H1 (cell line): Measurements from ENCODE around the gene ATP10D. TPM values are rescaled to one million over a fixed set of nuclear protein-coding genes. Genes with fewer than 3 reads are reported as not detected.

Experiments used
- CTCF ChIA-PET: fragments of 300-600 bp; sonication (Branson Sonifier 250); formaldehyde crosslinking; loops from one replicate; lab custom pipeline; 2021; ENCODE audit not compliant: partially characterized antibody; lab: Charles Lee
- POLR2A ChIA-PET: fragments of 300-600 bp; sonication (Branson Sonifier 250); formaldehyde crosslinking; loops from one replicate; lab custom pipeline; 2021; ENCODE audit warnings: inconsistent platforms; ENCODE audit not compliant: partially characterized antibody; lab: Charles Lee
- DNase-seq, 2 experiments: peaks; one replicate each; pipeline versions ENCODE4 v3.0.0 to v3.0.0-alpha.2; 2010 to 2022; ENCODE audit warnings: low spot score in 2 of 2, low read depth in 1 of 2, mixed read lengths in 1 of 2
- FAIRE-seq: peaks from 2 replicates; lab custom pipeline; 2011; peaks lifted over from hg19 to GRCh38; lab: Jason Lieb, UNC
- H2AFZ ChIP-seq: 2 replicates; pipeline ENCODE4 v1.8.1; 2012; ENCODE audit warnings: low read length, inconsistent platforms
- H2AK5ac ChIP-seq: 2 replicates; pipeline ENCODE4 v1.6.1; 2013; ENCODE audit warnings: low read depth, low read length
- H2BK120ac ChIP-seq: replicated peaks from 2 replicates; pipeline ENCODE3; 2013; ENCODE audit warnings: low read depth, low read length, inconsistent platforms
- H2BK12ac ChIP-seq: 2 replicates; pipeline ENCODE4 v1.6.1; 2013; ENCODE audit warnings: low read depth, low read length
- H2BK15ac ChIP-seq: 2 replicates; pipeline ENCODE4 v1.6.1; 2013; ENCODE audit warnings: low read length
- H2BK20ac ChIP-seq: 2 replicates; pipeline ENCODE4 v1.6.1; 2013; ENCODE audit warnings: low read length
- H2BK5ac ChIP-seq: 2 replicates; pipeline ENCODE4 v1.6.1; 2013; ENCODE audit warnings: low read depth, low read length
- H3K14ac ChIP-seq: 2 replicates; pipeline ENCODE4 v1.6.1; 2013; ENCODE audit warnings: inconsistent platforms; ENCODE audit not compliant: insufficient read length
- H3K18ac ChIP-seq: 2 replicates; pipeline ENCODE4 v1.6.1; 2013; ENCODE audit warnings: low read length; ENCODE audit errors: extremely low read depth
- H3K23ac ChIP-seq: 2 replicates; pipeline ENCODE4 v1.6.1; 2013; ENCODE audit warnings: inconsistent platforms; ENCODE audit not compliant: insufficient read length
- H3K23me2 ChIP-seq: 2 replicates; pipeline ENCODE4 v1.6.1; 2013; ENCODE audit warnings: low read depth, low read length
- H3K27ac ChIP-seq: 2 replicates; pipeline ENCODE4 v1.6.1; 2011; ENCODE audit warnings: low read depth, low read length, inconsistent platforms
- H3K27me3 ChIP-seq, 4 experiments: replicated peaks in 1 of 4; 1 replicate in 1 of 4; 2 replicates in 3 of 4; pipeline versions ENCODE4 v1.6.1 to v1.8.1; 2011 to 2013; ENCODE audit warnings: low read length in 3 of 4, mild to moderate bottlenecking in 3 of 4, inconsistent platforms in 2 of 4, mixed read lengths in 2 of 4, moderate library complexity in 1 of 4; ENCODE audit not compliant: control insufficient read depth in 3 of 4, insufficient read depth in 3 of 4; ENCODE audit errors: extremely low read depth in 1 of 4
- H3K36me3 ChIP-seq, 4 experiments: 2 replicates each; pipeline versions ENCODE4 v1.6.1 to v1.8.1; 2011 to 2013; ENCODE audit warnings: mild to moderate bottlenecking in 4 of 4, low read length in 3 of 4, moderate library complexity in 2 of 4, control low read depth in 1 of 4, inconsistent platforms in 1 of 4; ENCODE audit not compliant: insufficient read depth in 4 of 4, control insufficient read depth in 2 of 4
- H3K4ac ChIP-seq: replicated peaks from 2 replicates; pipeline ENCODE3; 2013; ENCODE audit warnings: low read length, low read depth, mixed read lengths, inconsistent platforms; ENCODE audit not compliant: insufficient read length
- H3K4me1 ChIP-seq, 4 experiments: replicated peaks in 1 of 4; 1 replicate in 1 of 4; 2 replicates in 3 of 4; pipeline versions ENCODE4 v1.6.1 to v1.8.1; 2011 to 2013; ENCODE audit warnings: low read length in 3 of 4, inconsistent platforms in 2 of 4, mixed read lengths in 1 of 4; ENCODE audit not compliant: insufficient read depth in 4 of 4, control insufficient read depth in 3 of 4
- H3K4me2 ChIP-seq, 2 experiments: 2 replicates each; pipeline versions ENCODE4 v1.6.1 to v1.8.1; 2011 to 2013; ENCODE audit warnings: low read depth in 2 of 2, low read length in 2 of 2, control low read depth in 1 of 2, inconsistent platforms in 1 of 2, mild to moderate bottlenecking in 1 of 2; ENCODE audit not compliant: insufficient read depth in 1 of 2
- H3K4me3 ChIP-seq, 4 experiments: fragments of 200-600, 300-600 bp in 1 of 4; sonication (generic), shearing (Covaris generic), sonication (Bioruptor Twin) in 1 of 4; 2 replicates each; pipeline versions ENCODE4 v1.5.1 to v1.8.1; 2011 to 2016; ENCODE audit warnings: low read length in 4 of 4, low read depth in 3 of 4, control low read depth in 2 of 4, inconsistent platforms in 2 of 4, mild to moderate bottlenecking in 2 of 4, mixed read lengths in 1 of 4, moderate library complexity in 1 of 4; ENCODE audit not compliant: insufficient read depth in 2 of 4; ENCODE audit errors: extremely low read depth in 1 of 4
- H3K56ac ChIP-seq: replicated peaks from 2 replicates; pipeline ENCODE3; 2013; ENCODE audit warnings: low read depth, mild to moderate bottlenecking, mixed read lengths, low read length, inconsistent platforms; ENCODE audit not compliant: insufficient read length
- H3K79me1 ChIP-seq: 2 replicates; pipeline ENCODE4 v1.6.1; 2013; ENCODE audit warnings: low read depth, low read length, control low read depth
- H3K79me2 ChIP-seq, 2 experiments: 2 replicates each; pipeline versions ENCODE4 v1.6.1 to v1.8.1; 2012 to 2013; ENCODE audit warnings: low read length in 2 of 2, mild to moderate bottlenecking in 2 of 2, inconsistent platforms in 1 of 2; ENCODE audit not compliant: insufficient read depth in 2 of 2, control insufficient read depth in 1 of 2
- H3K9ac ChIP-seq, 4 experiments: replicated peaks in 1 of 4; 1 replicate in 1 of 4; 2 replicates in 3 of 4; pipeline versions ENCODE4 v1.6.1 to v1.8.1; 2011 to 2013; ENCODE audit warnings: low read depth in 3 of 4, low read length in 3 of 4, control low read depth in 2 of 4, mild to moderate bottlenecking in 2 of 4, moderate library complexity in 2 of 4, inconsistent platforms in 1 of 4; ENCODE audit errors: extremely low read depth in 1 of 4
- H3K9me3 ChIP-seq, 2 experiments: 2 replicates each; pipeline versions ENCODE4 v1.6.1 to v1.8.1; 2012 to 2013; ENCODE audit warnings: mild to moderate bottlenecking in 2 of 2, moderate library complexity in 2 of 2, control low read depth in 1 of 2, inconsistent platforms in 1 of 2, low read depth in 1 of 2, low read length in 1 of 2, mixed read lengths in 1 of 2; ENCODE audit not compliant: insufficient read depth in 2 of 2
- H4K20me1 ChIP-seq, 2 experiments: replicated peaks in 1 of 2; 2 replicates each; pipeline versions ENCODE3 to v1.8.1; 2011 to 2013; ENCODE audit warnings: inconsistent platforms in 2 of 2, low read length in 2 of 2, mild to moderate bottlenecking in 1 of 2; ENCODE audit not compliant: insufficient read depth in 2 of 2, control insufficient read depth in 1 of 2
- H4K5ac ChIP-seq: 2 replicates; pipeline ENCODE4 v1.6.1; 2013; ENCODE audit warnings: low read length, low read depth, mixed read lengths, inconsistent platforms; ENCODE audit not compliant: insufficient read length
- H4K8ac ChIP-seq: 2 replicates; pipeline ENCODE4 v1.8.0; 2013; ENCODE audit warnings: mild to moderate bottlenecking, moderate library complexity, low read length, inconsistent platforms; ENCODE audit not compliant: insufficient read depth; ENCODE audit errors: extremely low read depth
- H4K91ac ChIP-seq: replicated peaks from 2 replicates; pipeline ENCODE3; 2013; ENCODE audit warnings: low read length, mixed read lengths, inconsistent platforms; ENCODE audit not compliant: insufficient read length
- CHD1 ChIP-seq: IDR thresholded peaks from 2 replicates; pipeline ENCODE4 v1.6.1; 2012; ENCODE audit warnings: low read depth, low read length, improper control_type of control experiment
- CHD2 ChIP-seq: IDR thresholded peaks from 2 replicates; pipeline ENCODE4 v1.6.1; 2012; ENCODE audit warnings: low read length, improper control_type of control experiment
- JUND ChIP-seq: IDR thresholded peaks from 2 replicates; pipeline ENCODE4 v1.6.1; 2011; ENCODE audit warnings: mild to moderate bottlenecking, improper control_type of control experiment, low read length
- KDM5A ChIP-seq: fragments of 200-600 bp; IDR thresholded peaks from 2 replicates; pipeline ENCODE4 v1.7.1; 2012; ENCODE audit warnings: mild to moderate bottlenecking, low read length, inconsistent platforms, mixed read lengths
- RAD21 ChIP-seq, 2 experiments: IDR thresholded peaks in 1 of 2; conservative IDR thresholded peaks in 1 of 2; 2 replicates each; pipeline ENCODE4 v1.6.1; 2011; ENCODE audit warnings: low read depth in 2 of 2, low read length in 2 of 2, improper control_type of control experiment in 1 of 2, inconsistent platforms in 1 of 2, mild to moderate bottlenecking in 1 of 2, moderate library complexity in 1 of 2
- RNF2 ChIP-seq: fragments of 200-900, 300-1000 bp; sonication (generic); IDR thresholded peaks from 2 replicates; pipeline ENCODE4 v1.7.1; 2016; ENCODE audit warnings: borderline replicate concordance, low read depth, mild to moderate bottlenecking, antibody characterized with exemption, low read length; ENCODE audit not compliant: poor library complexity, severe bottlenecking; ENCODE audit errors: missing control alignments
- RXRA ChIP-seq: IDR thresholded peaks from 2 replicates; pipeline ENCODE4 v1.6.1; 2011; ENCODE audit warnings: low read depth, mild to moderate bottlenecking, low read length, moderate library complexity; ENCODE audit not compliant: insufficient read depth
- SP4 ChIP-seq: IDR thresholded peaks from 2 replicates; pipeline ENCODE4 v1.6.1; 2012; ENCODE audit warnings: low read length, inconsistent platforms
- WGBS, 2 experiments: shearing (Covaris generic) in 1 of 2; methylation state at CpG; one replicate each; pipeline versions ENCODE4 v1.1.6 to v1.1.7; 2013 to 2015; ENCODE audit warnings: low lambda C conversion rate in 2 of 2, mixed read lengths in 2 of 2, inconsistent platforms in 1 of 2, low coverage in 1 of 2, missing lambda C conversion rate in 1 of 2; ENCODE audit not compliant: insufficient replicate concordance in 2 of 2, insufficient coverage in 1 of 2, insufficient read length in 1 of 2; ENCODE audit errors: extremely low coverage in 1 of 2, missing lambda C conversion rate in 1 of 2; 5-methylcytosine and 5-hydroxymethylcytosine counted together
- polyA plus RNA-seq, 7 experiments: library from polyadenylated mRNA; depleted of rRNA in 3 of 7; stranded (reverse) in 5 of 7; unstranded in 2 of 7; fragments of >200 nt in 5 of 7; fragments of 200-250 nt in 2 of 7; gene quantifications; 1 replicate in 5 of 7; 2 replicates in 1 of 7; 4 replicates in 1 of 7; pipeline versions ENCODE4 v1.2.1 to v1.2.3, GENCODE V29; 2011 to 2013; ENCODE audit warnings: missing spikeins in 2 of 7, mixed read lengths in 2 of 7
- total RNA-seq: library from RNA; stranded (reverse); fragmentation: NEBNext Ultra II Directional; extraction: Animal tissue kit (Norgen Biotek cat#: 25700); gene quantifications from 2 replicates; pipeline ENCODE4 v1.2.1, GENCODE V29; 2021
- TF ChIP-seq, protein P1 (sequence below): IDR thresholded peaks from 2 replicates; pipeline ENCODE4 v1.6.1; 2012; ENCODE audit warnings: low read length, inconsistent platforms

The ATP10D gene
- total and polyA plus RNA-seq, 2 of the 8 experiments (the other 6 are each of a cell fraction or from before 2014, with no cell fraction given): 2.9 to 5.9 TPM

DNA sequence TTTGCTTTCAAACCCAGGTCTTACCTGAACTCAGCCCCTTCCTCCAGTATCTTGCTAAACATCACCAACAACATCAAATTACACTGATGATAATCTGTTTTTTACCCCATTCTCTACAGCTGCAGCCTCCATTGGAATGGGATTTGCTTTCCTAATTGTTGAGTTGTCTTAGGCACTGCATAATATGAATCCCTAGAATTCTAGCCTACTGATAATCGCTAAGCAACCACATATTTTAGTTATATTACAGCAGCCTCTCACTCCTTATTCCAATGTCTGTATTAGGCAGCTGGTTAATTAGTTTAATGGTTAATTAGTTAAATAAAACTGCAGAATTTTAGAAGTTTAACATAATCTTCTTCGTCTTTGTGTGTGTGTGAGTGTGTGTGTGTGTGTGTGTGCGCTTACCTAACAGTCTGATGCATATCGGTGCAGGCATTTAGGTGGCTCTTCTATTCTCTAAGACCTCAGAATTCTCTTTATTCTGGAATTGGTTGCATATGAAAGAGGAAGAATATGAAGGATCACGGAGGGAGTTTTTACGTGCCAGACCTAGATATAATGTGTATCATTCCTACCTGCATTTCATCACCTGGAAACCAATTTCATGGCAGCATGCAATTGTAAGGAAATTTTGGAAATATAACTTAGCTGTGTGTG is 16.2 kb upstream of the ATP10D start:
- Histone ChIP-seq H3K23ac (no peak overlapping the region), H4K20me1 (no peaks in the 10 kb centered on the region), H3K9me3 (no peaks in the 10 kb centered on the region), H3K23me2 (no peaks in the 10 kb centered on the region; the same call in 1 of the 2 replicates), H3K4me2 (no peak overlapping the region), H3K27ac (no peak overlapping the region), H2AFZ (no peak overlapping the region), H3K4me1 (peaks cover 0 to 2% (median 0%) of the 10 kb centered on the region in 4 experiments; a peak in 1 of 7 replicates), H2BK15ac (no peak overlapping the region), H3K4ac (no peak overlapping the region), H3K18ac (no peak overlapping the region), H3K4me3 (no peak overlapping the region), H4K91ac (no peak overlapping the region), H4K5ac (no peak overlapping the region), H3K79me2 (no peaks in the 10 kb centered on the region), H2BK12ac (no peak overlapping the region), H2BK120ac (no peak overlapping the region), H3K36me3 (no peaks in the 10 kb centered on the region), H2AK5ac (no peak overlapping the region), H3K9ac (no peak overlapping the region), H3K27me3 (no peaks in the 10 kb centered on the region; a peak in 1 of 7 replicates), H2BK20ac (no peak overlapping the region), H4K8ac (no peak overlapping the region), H2BK5ac (no peak overlapping the region), H3K56ac (no peak overlapping the region), H3K79me1 (no peaks in the 10 kb centered on the region), H3K14ac (no peak overlapping the region)
- DNase-seq (no peak), FAIRE-seq (no peak)
- ChIA-PET POLR2A (no interaction called here), CTCF (no interaction called here)
- WGBS, 2 experiments: 94% methylated on average over 6 of the region's 6 CpGs; no CpG with 5 or more reads in 1 of the 2 experiments
- TF ChIP-seq RAD21 (IDR thresholded peaks at IDR 0.05 in 1 of 2, conservative IDR thresholded peaks at IDR 0.05 in 1 of 2; ENCODE audit: low read depth in 2 of 2, low read length in 2 of 2): no peak
- no peak for TF ChIP-seq CHD2
- TF ChIP-seq RXRA: no peak
- TF ChIP-seq KDM5A: no peak
- TF ChIP-seq SP4: no peak
- no peak for TF ChIP-seq JUND
- no peak for TF ChIP-seq RNF2
- TF ChIP-seq, protein P1, sequence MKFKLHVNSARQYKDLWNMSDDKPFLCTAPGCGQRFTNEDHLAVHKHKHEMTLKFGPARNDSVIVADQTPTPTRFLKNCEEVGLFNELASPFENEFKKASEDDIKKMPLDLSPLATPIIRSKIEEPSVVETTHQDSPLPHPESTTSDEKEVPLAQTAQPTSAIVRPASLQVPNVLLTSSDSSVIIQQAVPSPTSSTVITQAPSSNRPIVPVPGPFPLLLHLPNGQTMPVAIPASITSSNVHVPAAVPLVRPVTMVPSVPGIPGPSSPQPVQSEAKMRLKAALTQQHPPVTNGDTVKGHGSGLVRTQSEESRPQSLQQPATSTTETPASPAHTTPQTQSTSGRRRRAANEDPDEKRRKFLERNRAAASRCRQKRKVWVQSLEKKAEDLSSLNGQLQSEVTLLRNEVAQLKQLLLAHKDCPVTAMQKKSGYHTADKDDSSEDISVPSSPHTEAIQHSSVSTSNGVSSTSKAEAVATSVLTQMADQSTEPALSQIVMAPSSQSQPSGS: no peak
- TF ChIP-seq CHD1: no peak
